Fibroblast of gingiva (primary cell): ENCODE data around the gene DDX24.

Experiments
- DNase-seq: peaks from one replicate; pipeline ENCODE4 v3.0.0-alpha.2; 2011; ENCODE audit warnings: low read depth

DDX24 gene

GRCh38 chr14:94046696-94047250 is 34.2 kb downstream of the DDX24 start:
- no peak for DNase-seq

- DNase-seq, result no peak
Measured at GRCh38 chr14:94045563-94046345, 35.2 kb downstream of the DDX24 start.

- no peak for DNase-seq
Measured at GRCh38 chr14:94045101-94045500, 35.9 kb downstream of the DDX24 start.

- DNase-seq, result no peak
Measured at GRCh38 chr14:94044476-94045091, 36.4 kb downstream of the DDX24 start.

GRCh38 chr14:94043756-94044475 is 37.1 kb downstream of the DDX24 start:
- DNase-seq, result no peak

DNA sequence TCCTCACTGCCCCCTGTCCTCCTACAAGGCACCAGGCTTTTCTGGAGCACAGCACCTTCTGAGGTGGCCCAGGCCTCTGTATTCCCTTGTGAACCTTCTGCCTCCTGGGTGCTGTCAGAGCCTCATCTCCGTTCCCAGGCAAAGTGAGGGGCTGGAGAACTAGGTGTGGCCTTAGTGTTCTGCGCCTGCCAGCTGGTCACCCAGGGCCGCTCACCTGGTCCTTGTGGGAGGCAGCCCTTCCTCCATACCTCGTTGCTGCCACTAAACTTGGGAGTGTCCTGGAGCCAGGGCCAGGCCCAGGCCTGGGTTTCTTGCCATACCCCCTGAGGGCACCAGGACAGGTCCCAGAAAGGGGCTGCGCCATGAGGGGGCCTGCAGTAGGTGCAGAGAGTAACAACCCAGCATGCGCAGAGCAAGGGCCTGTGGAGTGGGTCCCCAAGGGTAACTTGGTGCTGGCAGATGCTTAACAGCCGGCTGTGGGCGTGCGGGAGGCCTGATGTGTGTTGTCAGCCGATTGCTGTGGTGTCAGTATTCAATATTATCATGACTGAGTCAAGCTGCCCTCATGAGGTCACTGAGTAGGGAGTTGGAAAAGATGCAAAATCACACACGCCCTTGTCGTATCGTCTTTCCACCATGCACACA is 37.8 kb downstream of the DDX24 start:
- peak; percentile 29 for DNase-seq

DNA sequence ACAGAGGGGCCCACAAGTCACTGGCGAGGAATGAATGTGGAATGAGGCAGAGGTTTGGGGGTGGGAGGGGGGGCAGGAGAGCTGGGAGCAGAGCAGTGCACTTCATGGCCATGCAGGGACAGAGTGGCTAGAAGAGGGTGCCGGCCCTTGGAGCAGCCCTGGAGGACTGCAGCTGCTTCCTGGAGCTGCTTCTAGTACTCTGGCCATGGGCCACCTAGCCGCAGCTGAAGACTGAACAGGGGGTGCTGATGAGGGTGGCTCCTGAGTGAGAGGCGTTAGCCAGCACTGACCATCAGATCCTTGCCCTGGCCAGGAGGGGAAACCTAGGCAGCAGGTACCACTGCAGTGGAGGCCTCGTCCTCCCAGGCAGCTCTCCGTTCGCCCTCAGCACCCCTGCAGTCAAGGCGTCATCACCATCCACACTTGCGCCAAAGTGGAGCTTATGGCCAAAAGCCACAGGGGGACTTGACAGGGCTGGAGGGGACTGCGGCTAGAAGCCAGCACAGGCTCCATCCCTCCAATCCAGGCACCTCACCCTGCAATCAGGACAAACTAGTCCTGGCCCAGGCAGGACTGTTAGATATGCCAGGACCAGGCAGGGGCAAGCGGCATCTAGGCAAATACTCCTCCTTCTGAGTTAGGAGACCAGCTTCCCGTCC is 38.4 kb downstream of the DDX24 start:
- no peak for DNase-seq

DNA sequence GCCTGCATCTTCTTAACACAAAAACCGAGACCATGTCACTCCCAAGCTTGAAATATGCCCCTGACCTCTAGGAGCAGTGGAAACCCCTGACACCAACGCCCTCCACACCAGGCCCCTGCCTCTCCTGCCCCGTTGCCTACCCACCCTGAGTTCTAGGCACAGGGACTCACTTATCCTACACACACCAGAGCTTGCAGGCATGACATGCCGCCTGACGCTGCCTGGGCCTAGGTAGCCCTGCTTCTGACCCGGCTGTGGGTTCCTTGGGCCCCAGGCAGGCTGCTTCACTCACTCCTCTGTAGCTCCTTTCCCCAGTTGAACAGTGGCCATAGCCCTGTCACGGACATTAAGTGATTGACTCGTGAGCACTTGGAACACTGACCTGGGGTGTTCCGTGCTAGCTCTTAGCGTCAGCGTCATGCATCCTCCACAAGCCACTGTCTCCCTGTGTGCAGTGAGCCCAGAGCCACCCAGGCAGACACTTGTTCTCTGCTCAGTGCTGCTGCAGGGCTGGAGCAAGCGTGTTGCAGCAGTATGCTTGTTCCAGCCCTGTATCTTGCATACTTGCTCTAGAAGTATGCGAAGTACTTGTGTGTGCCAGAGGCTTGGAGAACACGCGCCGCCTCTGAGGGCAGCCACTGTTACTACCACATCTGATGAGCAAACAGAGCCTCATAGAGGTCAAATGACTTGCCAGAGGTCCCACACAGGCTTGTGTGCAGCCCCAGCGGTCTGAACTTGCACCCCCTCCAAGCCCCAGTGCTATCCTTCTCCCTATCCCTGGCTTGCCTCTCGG is 39.3 kb downstream of the DDX24 start:
- peak; percentile 91 for DNase-seq

DNA sequence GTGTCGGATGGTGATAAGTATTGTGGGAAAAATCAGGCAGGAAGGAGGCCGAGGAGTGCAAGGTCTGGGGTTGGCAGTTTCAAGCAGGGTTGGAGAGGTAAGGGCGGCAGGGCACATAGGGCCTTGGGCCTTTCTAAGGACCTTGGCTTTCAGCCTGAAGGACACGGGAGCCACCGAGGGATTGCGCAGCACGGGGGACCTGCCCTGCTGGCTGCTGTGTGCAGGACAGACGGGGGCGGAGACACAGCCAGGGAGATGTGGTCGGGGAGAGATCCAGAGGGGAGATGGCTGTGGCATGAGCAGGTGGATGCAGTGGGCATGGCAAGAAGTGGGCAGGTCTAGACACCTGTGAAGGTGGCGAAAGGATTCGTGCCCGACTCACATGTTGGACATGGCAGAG is 40.2 kb downstream of the DDX24 start:
- no peak for DNase-seq

GRCh38 chr14:94040247-94040646 is 40.8 kb downstream of the DDX24 start:
- DNase-seq, result no peak

DNA sequence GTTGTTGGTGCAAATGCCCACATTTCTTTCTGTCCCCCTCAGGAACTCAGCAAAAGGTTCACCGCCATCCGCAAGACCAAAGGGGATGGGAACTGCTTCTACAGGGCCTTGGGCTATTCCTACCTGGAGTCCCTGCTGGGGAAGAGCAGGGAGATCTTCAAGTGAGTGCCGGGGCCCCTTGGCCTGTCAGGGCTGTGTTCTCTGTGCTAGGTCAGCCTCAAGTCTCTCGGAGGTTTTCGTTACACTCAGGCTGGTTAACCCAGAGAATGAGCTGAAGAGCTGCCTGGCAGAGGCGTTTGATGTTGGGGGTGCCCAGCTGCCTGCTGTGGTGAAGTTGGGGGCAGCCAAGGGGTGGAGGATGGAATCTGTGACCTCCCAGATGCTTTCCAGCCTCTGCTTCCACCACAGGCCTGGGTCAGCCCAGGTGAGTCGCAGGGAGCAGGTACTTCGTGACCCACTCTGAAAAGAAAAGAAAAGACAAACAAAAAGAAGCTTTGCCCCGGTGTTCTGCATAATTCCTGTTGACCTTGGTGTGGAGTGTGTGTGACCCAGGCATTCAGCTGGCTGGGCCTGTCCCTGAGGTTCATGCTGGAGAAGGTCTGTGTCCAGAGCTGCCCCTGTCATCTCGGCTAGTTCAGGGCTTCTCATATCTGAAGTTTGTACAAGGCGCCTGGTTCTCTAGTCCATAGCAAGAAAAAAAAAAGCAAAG is 41.9 kb downstream of the DDX24 start:
- DNase-seq, result no peak

DNA sequence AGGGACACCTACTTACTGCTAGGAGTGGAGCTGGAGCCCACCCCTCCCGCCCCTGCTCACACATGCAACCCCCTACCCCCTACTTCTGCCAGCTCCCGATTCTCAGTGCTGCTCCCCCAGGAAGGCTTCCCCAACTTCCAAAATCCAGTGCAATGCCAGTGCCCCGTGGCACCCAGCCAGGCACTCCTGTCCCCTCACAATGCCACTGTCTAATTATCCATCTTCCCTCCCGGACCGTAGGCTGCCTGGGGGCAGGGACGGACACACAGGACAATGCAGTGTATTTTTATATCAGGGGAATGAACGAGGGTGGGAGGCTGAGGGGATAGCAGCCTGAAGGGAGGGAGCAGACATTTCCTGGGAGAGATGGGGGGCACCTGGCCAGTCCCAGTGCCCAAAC is 42.5 kb downstream of the DDX24 start:
- no peak for DNase-seq

GRCh38 chr14:94037954-94038353 is 43.0 kb downstream of the DDX24 start:
- no peak for DNase-seq

DNA sequence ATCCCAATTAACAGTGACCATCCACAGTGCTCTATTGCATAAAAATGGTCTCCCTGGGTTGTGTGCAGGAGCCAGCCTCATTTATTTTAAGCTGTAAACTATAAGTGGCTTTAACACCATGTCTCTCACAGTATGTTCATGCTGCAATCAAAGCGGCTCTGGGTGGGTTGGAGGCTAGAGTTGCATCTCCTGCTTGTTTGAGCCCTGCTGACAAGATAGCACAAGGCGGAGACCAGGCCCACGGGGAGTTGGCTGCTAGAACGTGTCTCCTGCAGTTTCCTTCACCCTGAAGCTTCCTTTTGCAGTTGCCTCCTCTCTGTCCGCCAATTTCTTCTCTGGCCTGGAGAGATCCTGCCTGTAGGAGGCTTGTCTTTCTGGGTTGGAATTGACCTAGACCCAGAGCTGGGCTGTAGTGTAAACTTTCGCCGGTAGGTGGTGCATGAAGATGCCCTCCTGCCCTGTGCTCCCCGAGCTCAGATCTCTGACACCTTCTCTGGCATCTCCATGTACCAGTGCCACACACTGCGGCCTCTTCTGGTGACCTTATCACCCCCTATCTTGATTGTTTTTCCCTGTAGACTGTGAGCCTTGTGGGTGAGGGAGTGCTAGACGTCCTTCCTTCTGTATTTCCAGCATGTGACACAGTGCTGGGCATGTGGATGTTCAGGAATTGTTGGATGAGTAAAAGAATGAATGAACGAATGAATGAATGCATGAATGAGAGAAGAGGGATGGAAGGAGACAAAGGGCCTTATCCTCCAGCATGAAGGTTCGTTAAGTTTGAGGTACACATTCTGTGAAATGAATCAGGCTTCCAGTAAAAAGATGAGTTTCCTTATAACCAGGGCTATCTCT is 44.5 kb downstream of the DDX24 start:
- peak; percentile 54 for DNase-seq

DNA sequence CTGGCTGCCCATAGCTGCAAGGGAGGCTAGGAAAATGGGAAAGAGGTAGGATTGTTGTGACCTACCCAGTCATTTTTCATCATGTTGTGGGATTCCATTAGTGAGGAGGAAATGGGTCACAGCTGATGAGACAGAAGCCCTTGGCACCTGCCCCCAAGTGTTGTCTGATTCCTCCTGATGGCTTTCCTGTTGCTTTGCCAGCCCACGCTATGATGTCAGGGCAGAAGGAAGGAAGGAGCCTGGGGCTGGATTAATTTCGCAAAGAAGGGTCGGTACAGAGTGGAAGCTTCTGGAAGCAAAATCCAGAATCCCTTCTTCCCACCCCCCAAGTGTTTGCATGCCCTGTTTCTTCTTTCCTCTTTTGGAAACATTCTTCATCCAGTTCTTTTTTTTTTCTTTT is 46.1 kb downstream of the DDX24 start:
- DNase-seq, result no peak

GRCh38 chr14:94031883-94032279 is 49.1 kb downstream of the DDX24 start:
- DNase-seq, result no peak

DNA sequence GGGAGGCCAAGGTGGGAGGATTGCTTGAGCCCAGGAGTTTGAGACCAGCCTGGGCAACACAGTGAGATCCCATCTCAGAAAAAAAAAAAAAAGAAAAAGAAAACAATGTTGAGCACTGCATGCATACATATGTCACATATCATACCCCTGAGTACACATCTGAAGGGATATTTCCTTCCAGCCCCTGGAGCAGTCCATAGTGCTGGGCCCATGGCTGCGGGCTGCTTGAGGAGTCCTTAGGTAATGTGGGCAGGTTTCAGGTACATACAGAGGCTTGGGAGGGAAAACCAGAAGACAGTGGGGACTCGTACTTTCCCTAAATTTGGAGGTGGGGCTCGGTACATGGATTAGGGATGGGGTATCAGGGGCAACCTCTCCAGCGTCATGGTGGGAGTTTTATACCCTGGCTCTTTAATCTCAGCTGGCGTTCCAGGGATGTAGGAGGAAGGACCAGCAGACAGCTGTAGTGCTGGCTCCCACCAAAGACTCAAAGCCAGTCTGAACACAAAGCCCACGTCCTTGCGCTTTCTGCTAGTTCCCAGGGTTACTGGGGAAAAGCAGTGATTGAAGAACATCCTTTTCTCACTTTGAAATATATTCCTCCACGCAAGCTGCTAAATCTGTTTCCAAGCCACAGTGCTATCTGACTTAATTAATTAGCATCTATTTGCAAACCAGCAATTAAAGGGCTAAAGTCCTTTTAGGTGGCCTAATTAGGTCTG is 49.7 kb downstream of the DDX24 start:
- DNase-seq, result no peak

GRCh38 chr14:94030571-94030970 is 50.4 kb downstream of the DDX24 start:
- no peak for DNase-seq
